RWPE1 (cell line): ENCODE measurements around the gene FSD1L.

Source experiments
- CTCF ChIA-PET: fragments of 350-600 bp; sonication (Branson Sonifier 250); formaldehyde crosslinking; extraction: SDS; loops from one replicate; lab custom pipeline; 2021; lab: Yijun Ruan, JAX
- POLR2A ChIA-PET: fragments of 400-600 bp; formaldehyde crosslinking; extraction: SDS; loops from one replicate; lab custom pipeline; 2020; ENCODE audit warnings: antibody characterized with exemption; ENCODE audit not compliant: low non-redundant PET; lab: Yijun Ruan, JAX
- DNase-seq: peaks from one replicate; pipeline ENCODE4 v3.0.0; 2012; ENCODE audit warnings: low spot score
- H3K27ac ChIP-seq: fragments of 450-650 bp; 2 replicates; pipeline ENCODE4 v1.5.1; 2017
- CTCF ChIP-seq: fragments of 450-650 bp; conservative IDR thresholded peaks from 2 replicates; pipeline ENCODE4 v1.5.1; 2017; ENCODE audit warnings: low read depth, mild to moderate bottlenecking

Gene FSD1L

GRCh38 chr9:105447814-105448812, at the start of gene FSD1L:
Gene FSD1L (plus strand): TSS chr9:105448034. CDS start chr9:105448221, 187 bp downstream.
- peak; percentile 84 for TF ChIP-seq CTCF
- H3K27ac ChIP-seq: peak within 1 kb of the TSS; percentile 86
- ChIA-PET POLR2A (interaction anchor here (0.6 kb wide), 2 partner anchors 20 to 233 kb away, joined by 3 read pairs; no protein-coding TSS in a partner anchor), CTCF (interaction anchor here (0.5 to 0.7 kb wide), 5 partner anchors 15 to 1372 kb away, joined by 3 to 7 read pairs (median 3); no protein-coding TSS in a partner anchor)
- DNase-seq: peak; percentile 97

- POLR2A ChIA-PET: no interaction called here
- CTCF ChIA-PET: interaction anchor here (0.6 to 0.8 kb wide), 3 partner anchors 155 to 496 kb away, joined by 3 to 4 read pairs (median 3); partner anchors contain the start of gene SLC44A1
- no peak for TF ChIP-seq CTCF
- DNase-seq: no peak
- no peak overlapping the region for H3K27ac ChIP-seq
Measured at GRCh38 chr9:105399117-105399516, 48.7 kb upstream of the FSD1L start.

- no peak for TF ChIP-seq CTCF
- ChIA-PET CTCF (interaction anchor here (0.7 kb wide), 2 partner anchors 13 to 25 kb away, joined by 3 to 4 read pairs; no protein-coding TSS in a partner anchor), POLR2A (no interaction called here)
- no peak overlapping the region for H3K27ac ChIP-seq
- no peak for DNase-seq
Measured at GRCh38 chr9:105401651-105402050, 46.2 kb upstream of the FSD1L start.

- H3K27ac ChIP-seq: no peak overlapping the region
- no peak for DNase-seq
- no peak for TF ChIP-seq CTCF
- ChIA-PET CTCF (interaction anchor here (2.7 kb wide), 1 partner anchor 12 kb away, joined by 10 read pairs; no protein-coding TSS in a partner anchor), POLR2A (no interaction called here)
Measured at GRCh38 chr9:105403552-105404248, 44.1 kb upstream of the FSD1L start.

GRCh38 chr9:105405514-105406131, 42.2 kb upstream of the FSD1L start:
- ChIA-PET POLR2A (no interaction called here), CTCF (interaction anchor here (0.6 to 2.7 kb wide), 4 partner anchors 10 to 169 kb away, joined by 3 to 10 read pairs (median 4); no protein-coding TSS in a partner anchor)
- no peak for DNase-seq
- TF ChIP-seq CTCF: no peak
- H3K27ac ChIP-seq: no peak overlapping the region
